Neural progenitor cell (in vitro differentiated cells): Measurements from ENCODE around the gene NOP14. TPM values are rescaled to one million over a fixed set of nuclear protein-coding genes. Genes with fewer than 3 reads are reported as not detected.
"Not testable (repeated sequence)": the region's sequence is repeated elsewhere in the genome, so short reads cannot be mapped to it uniquely, and the experiment has no call there.

ENCODE experiments used
- DNase-seq: peaks from one replicate; pipeline ENCODE4 v3.0.0-alpha.2; 2016; ENCODE audit warnings: low spot score
- H2AFZ ChIP-seq: fragments of 200-600 bp; sonication (generic); replicated peaks from 2 replicates; pipeline ENCODE4 v1.6.1; 2016; ENCODE audit warnings: antibody characterized with exemption
- H3F3A ChIP-seq: fragments of 200-600 bp; sonication (generic); 2 replicates; pipeline ENCODE4 v1.6.1; 2016; ENCODE audit warnings: antibody characterized with exemption, low read depth
- H3K27ac ChIP-seq: fragments of 200-600 bp; sonication (generic); 2 replicates; pipeline ENCODE4 v1.5.1; 2016; ENCODE audit warnings: mild to moderate bottlenecking
- H3K27me3 ChIP-seq: fragments of 200-600 bp; sonication (generic); 2 replicates; pipeline ENCODE4 v1.6.1; 2016; ENCODE audit warnings: mild to moderate bottlenecking, moderate library complexity
- H3K36me3 ChIP-seq: fragments of 200-600 bp; sonication (generic); 2 replicates; pipeline ENCODE4 v1.5.1; 2016
- H3K4me1 ChIP-seq: fragments of 200-600 bp; sonication (generic); 2 replicates; pipeline ENCODE4 v1.6.1; 2016; ENCODE audit warnings: mixed run types
- H3K4me2 ChIP-seq: fragments of 200-600 bp; sonication (generic); 2 replicates; pipeline ENCODE4 v1.6.1; 2016
- H3K4me3 ChIP-seq: fragments of 200-600 bp; sonication (generic); 2 replicates; pipeline ENCODE4 v1.5.1; 2016
- H3K79me2 ChIP-seq: fragments of 200-600 bp; sonication (generic); 2 replicates; pipeline ENCODE4 v1.6.1; 2016; ENCODE audit warnings: low read depth
- H3K9ac ChIP-seq: fragments of 200-600 bp; sonication (generic); 2 replicates; pipeline ENCODE4 v1.6.1; 2016
- H3K9me3 ChIP-seq: fragments of 200-600 bp; sonication (generic); 2 replicates; pipeline ENCODE4 v1.5.1; 2016; ENCODE audit warnings: low read depth
- H4K20me1 ChIP-seq: fragments of 200-600 bp; sonication (generic); 2 replicates; pipeline ENCODE4 v1.6.1; 2016; ENCODE audit warnings: low read depth
- H3K27ac Mint-ChIP-seq: 3 replicates; pipeline ENCODE4 v1.8.0; 2021; ENCODE audit warnings: mixed read lengths
- H3K27me3 Mint-ChIP-seq: 2 replicates; pipeline ENCODE4 v1.8.0; 2022; ENCODE audit warnings: low read depth, mild to moderate bottlenecking, inconsistent platforms, moderate library complexity, mixed read lengths; ENCODE audit not compliant: insufficient read depth
- H3K36me3 Mint-ChIP-seq: 3 replicates; pipeline ENCODE4 v1.8.0; 2021; ENCODE audit warnings: mixed read lengths
- H3K4me1 Mint-ChIP-seq: 3 replicates; pipeline ENCODE4 v1.8.0; 2021; ENCODE audit warnings: mixed read lengths
- H3K4me3 Mint-ChIP-seq: 3 replicates; pipeline ENCODE4 v1.8.0; 2021; ENCODE audit warnings: mild to moderate bottlenecking, moderate library complexity, mixed read lengths
- H3K9me3 Mint-ChIP-seq: 3 replicates; pipeline ENCODE4 v1.8.0; 2020; ENCODE audit warnings: mixed read lengths
- CTCF ChIP-seq: fragments of 200-600 bp; sonication (generic); IDR thresholded peaks from 2 replicates; pipeline ENCODE4 v1.5.1; 2017; ENCODE audit warnings: antibody characterized with exemption, mild to moderate bottlenecking
- EZH2 ChIP-seq: fragments of 200-600 bp; sonication (generic); IDR thresholded peaks from 2 replicates; pipeline ENCODE4 v1.6.1; 2017; ENCODE audit warnings: antibody characterized with exemption, mild to moderate bottlenecking, moderate library complexity
- EZH2phosphoT487 ChIP-seq: fragments of 200-600 bp; sonication (generic); IDR thresholded peaks from 2 replicates; pipeline ENCODE4 v1.6.1; 2017; ENCODE audit warnings: antibody characterized with exemption
- total RNA-seq: library from RNA; depleted of rRNA; stranded (reverse); fragments of >200 nt; gene quantifications from 2 replicates; pipeline ENCODE4 v1.2.3, GENCODE V29; 2015; ENCODE audit warnings: low replicate concordance

The NOP14 gene
- total RNA-seq, 1 donor from 2014 or later: 16.8 TPM

- H3K4me1 Mint-ChIP-seq: peaks cover 15% of the 10 kb centered on the region
- no peaks in the 10 kb centered on the region for H3K27me3 ChIP-seq
- no peaks in the 10 kb centered on the region for H3K36me3 ChIP-seq
- H3K4me1 ChIP-seq: peaks cover 9% of the 10 kb centered on the region
- H3K4me3 Mint-ChIP-seq: peak overlapping the region; percentile 53
- H3K36me3 Mint-ChIP-seq: peaks cover 17% of the 10 kb centered on the region
- H3K4me2 ChIP-seq: no peak overlapping the region
- no peak overlapping the region for H3K4me3 ChIP-seq
- H2AFZ ChIP-seq: no peak overlapping the region
- H3K27ac Mint-ChIP-seq: no peak overlapping the region
- no peaks in the 10 kb centered on the region for H3K9me3 ChIP-seq
- TF ChIP-seq EZH2phosphoT487: no peak
- TF ChIP-seq EZH2: no peak
- TF ChIP-seq CTCF: no peak
- H3K9me3 Mint-ChIP-seq: no peaks in the 10 kb centered on the region
- H4K20me1 ChIP-seq: peaks cover 29% of the 10 kb centered on the region
- peaks cover 13% of the 10 kb centered on the region for H3F3A ChIP-seq
- peaks cover 16% of the 10 kb centered on the region for H3K79me2 ChIP-seq
- H3K27me3 Mint-ChIP-seq: peaks cover 13% of the 10 kb centered on the region
- DNase-seq: no peak
- no peak overlapping the region for H3K9ac ChIP-seq
- no peak overlapping the region for H3K27ac ChIP-seq
Measured at GRCh38 chr4:2940267-2941137, 22.7 kb downstream of the NOP14 start.

GRCh38 chr4:2939383-2940243, 23.6 kb downstream of the NOP14 start:
- no peak for DNase-seq
- Histone ChIP-seq H3K36me3 (no peaks in the 10 kb centered on the region), H3F3A (peaks cover 18% of the 10 kb centered on the region)

DNA sequence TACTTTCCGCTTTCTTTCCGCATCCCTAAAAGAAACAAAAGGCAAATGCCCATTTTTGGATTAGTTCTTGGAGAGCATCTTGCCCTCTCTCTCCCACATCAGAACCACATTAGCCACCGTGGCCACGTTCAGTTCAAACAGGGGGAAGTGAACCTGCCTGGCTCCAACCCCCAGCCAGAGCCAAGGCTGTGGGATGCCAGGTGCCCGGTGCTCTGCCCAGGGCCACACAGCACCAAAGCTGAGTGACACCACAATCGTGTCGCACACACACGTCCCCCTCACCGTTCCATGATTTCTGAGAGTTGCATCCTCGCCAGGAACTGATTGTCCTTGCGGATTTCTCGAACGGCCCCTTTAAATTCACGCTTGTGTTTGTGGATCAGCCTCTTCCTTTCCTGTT, 24.3 kb downstream of the NOP14 start:
- H3K9me3 ChIP-seq: no peaks in the 10 kb centered on the region
- no peak overlapping the region for H3K4me3 ChIP-seq
- TF ChIP-seq EZH2phosphoT487 (no peak), EZH2 (no peak), CTCF (no peak)
- H3K79me2 ChIP-seq: peaks cover 27% of the 10 kb centered on the region
- no peak overlapping the region for H3K4me2 ChIP-seq
- Mint-ChIP-seq H3K4me3 (no peak overlapping the region), H3K27ac (no peak overlapping the region), H3K27me3 (peaks cover 13% of the 10 kb centered on the region), H3K36me3 (peaks cover 12% of the 10 kb centered on the region), H3K9me3 (no peaks in the 10 kb centered on the region), H3K4me1 (peaks cover 17% of the 10 kb centered on the region)
- no peaks in the 10 kb centered on the region for H3K27me3 ChIP-seq
- H3K9ac ChIP-seq: no peak overlapping the region
- no peak overlapping the region for H3K27ac ChIP-seq
- peaks cover 31% of the 10 kb centered on the region for H4K20me1 ChIP-seq
- H2AFZ ChIP-seq: no peak overlapping the region
- no peak for DNase-seq
- H3F3A ChIP-seq: peaks cover 18% of the 10 kb centered on the region
- peaks cover 10% of the 10 kb centered on the region for H3K4me1 ChIP-seq
- no peaks in the 10 kb centered on the region for H3K36me3 ChIP-seq

More at GRCh38 chr4:2939383-2940243, 23.6 kb downstream of the NOP14 start:
- Mint-ChIP-seq H3K4me1 (peaks cover 17% of the 10 kb centered on the region), H3K4me3 (no peak overlapping the region), H3K9me3 (no peaks in the 10 kb centered on the region), H3K36me3 (peaks cover 17% of the 10 kb centered on the region), H3K27ac (no peak overlapping the region), H3K27me3 (peaks cover 13% of the 10 kb centered on the region)
- peaks cover 10% of the 10 kb centered on the region for H3K4me1 ChIP-seq
- H3K4me3 ChIP-seq: no peak overlapping the region
- H3K9me3 ChIP-seq: no peaks in the 10 kb centered on the region
- TF ChIP-seq CTCF (no peak), EZH2phosphoT487 (no peak), EZH2 (no peak)
- no peak overlapping the region for H3K9ac ChIP-seq
- H3K4me2 ChIP-seq: no peak overlapping the region
- no peak overlapping the region for H3K27ac ChIP-seq
- peaks cover 31% of the 10 kb centered on the region for H4K20me1 ChIP-seq
- no peaks in the 10 kb centered on the region for H3K27me3 ChIP-seq
- peaks cover 23% of the 10 kb centered on the region for H3K79me2 ChIP-seq
- no peak overlapping the region for H2AFZ ChIP-seq

DNA sequence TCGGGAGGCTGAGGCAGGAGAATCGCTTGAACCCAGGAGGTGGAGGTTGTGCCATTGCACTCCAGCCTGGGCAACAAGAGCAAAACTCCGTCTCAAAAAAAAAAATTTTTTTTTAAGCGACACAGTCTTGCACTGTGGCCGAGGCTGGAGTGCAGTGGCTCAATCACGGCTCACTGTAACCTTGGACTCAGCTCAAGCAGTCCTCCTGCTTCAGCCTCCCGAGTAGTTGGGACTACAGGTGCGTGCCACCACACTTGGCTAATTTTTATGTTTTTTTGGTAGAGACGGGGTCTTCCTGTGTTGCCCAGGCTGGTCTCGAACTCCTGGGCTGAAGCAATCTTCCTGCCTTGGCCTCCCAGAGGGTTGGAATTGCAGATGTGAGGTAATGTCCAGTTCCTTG, 24.8 kb downstream of the NOP14 start:
- not testable (repeated sequence) for H3K4me2 ChIP-seq, H3K4me3 ChIP-seq, H3K4me3 Mint-ChIP-seq, H3K27ac ChIP-seq, H3K27me3 ChIP-seq, DNase-seq, H2AFZ ChIP-seq, H3K36me3 ChIP-seq, H3K9me3 ChIP-seq, H3K9me3 Mint-ChIP-seq, H3K27ac Mint-ChIP-seq, H3K9ac ChIP-seq
- Histone ChIP-seq H4K20me1 (peaks cover 34% of the 10 kb centered on the region), H3K79me2 (peaks cover 32% of the 10 kb centered on the region), H3K4me1 (peaks cover 11% of the 10 kb centered on the region), H3F3A (peaks cover 18% of the 10 kb centered on the region)
- H3K4me1 Mint-ChIP-seq: peaks cover 18% of the 10 kb centered on the region
- H3K36me3 Mint-ChIP-seq: peaks cover 12% of the 10 kb centered on the region
- peaks cover 13% of the 10 kb centered on the region for H3K27me3 Mint-ChIP-seq
